Measurements from ENCODE around the gene NELL2. TPM values are rescaled to one million over a fixed set of nuclear protein-coding genes. Genes with fewer than 3 reads are reported as not detected.

NELL2 gene
- total RNA-seq, 1 experiment from 2014 or later: 1.1 TPM

DNA sequence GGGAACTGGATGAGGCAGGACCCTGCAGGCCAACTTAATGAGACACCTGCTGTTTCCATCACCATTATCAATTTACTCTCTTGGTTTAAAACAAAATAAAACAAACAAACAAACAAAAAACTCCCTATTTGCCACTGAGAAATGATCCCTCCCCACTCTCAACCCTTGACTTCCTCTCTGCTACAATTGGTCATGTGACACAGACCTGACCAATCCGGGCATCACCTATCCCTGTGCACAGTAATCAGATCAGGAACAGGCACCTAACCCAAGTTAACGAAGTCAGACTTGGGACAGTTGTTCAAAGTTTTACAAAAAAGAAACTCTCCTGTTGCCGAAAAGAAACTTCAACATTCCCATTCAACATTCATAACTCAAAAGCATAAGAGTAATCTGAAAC is 58.4 kb downstream of the NELL2 start:
- DNase-seq (ENCODE audit: low read depth, low spot score): no peak

More for the DNA sequence above, 58.4 kb downstream of the NELL2 start:
- TF ChIP-seq POLR2A (IDR thresholded peaks at IDR 0.05; ENCODE audit: borderline replicate concordance, extremely low read depth, insufficient read depth, insufficient read length) (no peak), TCF7L2 (IDR thresholded peaks at IDR 0.05; ENCODE audit: borderline replicate concordance, extremely low read depth, insufficient read depth, insufficient read length) (no peak), FOSL1 (IDR thresholded peaks at IDR 0.05; ENCODE audit: low read depth) (no peak), JUND (IDR thresholded peaks at IDR 0.05) (no peak), ZBTB33 (IDR thresholded peaks at IDR 0.05; ENCODE audit: extremely low read depth, insufficient replicate concordance, low read length) (no peak), POLR2AphosphoS5 (IDR thresholded peaks at IDR 0.05; ENCODE audit: low read depth, low read length) (no peak), ZNF274 (IDR thresholded peaks at IDR 0.05; ENCODE audit: low read depth, low read length) (no peak), CBX3 (IDR thresholded peaks at IDR 0.05; ENCODE audit: low read depth) (no peak), ZFX (IDR thresholded peaks at IDR 0.05) (no peak)
- TF ChIP-seq, protein P1, sequence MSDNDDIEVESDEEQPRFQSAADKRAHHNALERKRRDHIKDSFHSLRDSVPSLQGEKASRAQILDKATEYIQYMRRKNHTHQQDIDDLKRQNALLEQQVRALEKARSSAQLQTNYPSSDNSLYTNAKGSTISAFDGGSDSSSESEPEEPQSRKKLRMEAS (IDR thresholded peaks at IDR 0.05): no peak
- Histone ChIP-seq H3K36me3 (ENCODE audit: control insufficient read depth in 1 of 2, insufficient read depth in 2 of 2, low read length in 2 of 2) (no peaks in the 10 kb centered on the region), H3K4me3 (replicated peaks in 1 of 2; ENCODE audit: low read depth in 1 of 2, low read length in 2 of 2) (no peak overlapping the region), H3K4me2 (ENCODE audit: low read length) (no peak overlapping the region), H3K27ac (ENCODE audit: low read depth, low read length) (no peak overlapping the region), H3K79me2 (ENCODE audit: insufficient read depth, low read length) (no peaks in the 10 kb centered on the region), H3K9me2 (ENCODE audit: insufficient read depth) (no peaks in the 10 kb centered on the region), H4K20me1 (ENCODE audit: insufficient read depth) (no peaks in the 10 kb centered on the region), H3K27me3 (ENCODE audit: insufficient read depth, low read length) (no peaks in the 10 kb centered on the region), H3K9me3 (ENCODE audit: control insufficient read depth in 1 of 2, insufficient read depth in 1 of 2, low read depth in 1 of 2, low read length in 2 of 2) (no peaks in the 10 kb centered on the region), H3K4me1 (ENCODE audit: control insufficient read depth in 1 of 2, insufficient read depth in 2 of 2, low read length in 2 of 2) (no peaks in the 10 kb centered on the region), H2AFZ (ENCODE audit: low read depth, low read length, poor library complexity, severe bottlenecking) (no peak overlapping the region), H3K9ac (ENCODE audit: low read length) (no peak overlapping the region)
- RAD21 ChIA-PET (ENCODE audit: low non-redundant PET in 1 of 2, low total read pairs in 2 of 2, uncharacterized antibody in 2 of 2, unreplicated experiment in 2 of 2): no interaction called here
- POLR2A ChIA-PET: no interaction called here
- CTCF ChIA-PET: no interaction called here
- no peak for ATAC-seq
- intact Hi-C loops (cut with micrococcal nuclease): no loop called here
- no TSS peak for BruUV-seq (replicated peaks)

All from HCT116 (cell line).